Endothelial cell of umbilical vein (primary cell): ENCODE data around the gene FBXO10. TPM values are rescaled to one million over a fixed set of nuclear protein-coding genes. Genes with fewer than 3 reads are reported as not detected.

ENCODE experiments used
- BruUV-seq: library from RNA; stranded (reverse); fragments of 400-500 nt; replicated peaks from 2 replicates; lab custom pipeline; 2021; lab: Mats Ljungman, UMichigan
- CTCF ChIA-PET: fragments of 300-600, 350-600 bp; sonication (Branson Sonifier 250); formaldehyde crosslinking; loops from one replicate; lab custom pipeline; 2021; ENCODE audit warnings: antibody characterized with exemption, inconsistent platforms; lab: Charles Lee
- POLR2A ChIA-PET: fragments of 300-600, 350-600 bp; sonication (Branson Sonifier 250); formaldehyde crosslinking; loops from one replicate; lab custom pipeline; 2021; ENCODE audit warnings: antibody characterized with exemption, inconsistent platforms; lab: Charles Lee
- DNase-seq: peaks from one replicate; pipeline ENCODE4 v3.0.0-alpha.2; 2011; ENCODE audit warnings: low read depth, low spot score
- FAIRE-seq: peaks from 2 replicates; lab custom pipeline; 2011; peaks lifted over from hg19 to GRCh38; lab: Jason Lieb, UNC
- H2AFZ ChIP-seq: 2 replicates; pipeline ENCODE4 v1.6.0; 2012; ENCODE audit warnings: low read depth, low read length, control low read depth, inconsistent platforms
- H3K27ac ChIP-seq: 2 replicates; pipeline ENCODE4 v1.5.1; 2011; ENCODE audit warnings: low read depth, mild to moderate bottlenecking, control low read depth, low read length, moderate library complexity; ENCODE audit not compliant: insufficient read depth
- H3K27me3 ChIP-seq, 2 experiments: 2 replicates each; pipeline versions ENCODE4 v1.6.0 to v1.6.1; 2011; ENCODE audit warnings: low read length in 2 of 2, mixed read lengths in 1 of 2; ENCODE audit not compliant: control insufficient read depth in 2 of 2, insufficient read depth in 2 of 2
- H3K36me3 ChIP-seq, 2 experiments: 2 replicates in 1 of 2; 3 replicates in 1 of 2; pipeline ENCODE4 v1.5.1; 2011; ENCODE audit warnings: low read length in 2 of 2, mild to moderate bottlenecking in 1 of 2, moderate library complexity in 1 of 2; ENCODE audit not compliant: control insufficient read depth in 2 of 2, insufficient read depth in 2 of 2; ENCODE audit errors: extremely low read depth in 1 of 2
- H3K4me1 ChIP-seq: 3 replicates; pipeline ENCODE4 v1.5.1; 2011; ENCODE audit warnings: mild to moderate bottlenecking, low read length; ENCODE audit not compliant: control insufficient read depth, insufficient read depth; ENCODE audit errors: extremely low read depth
- H3K4me2 ChIP-seq: 2 replicates; pipeline ENCODE4 v1.6.1; 2011; ENCODE audit warnings: low read length, control low read depth, mixed read lengths; ENCODE audit not compliant: insufficient read depth
- H3K4me3 ChIP-seq, 3 experiments: fragments of 200-600 bp in 1 of 3; sonication (generic), shearing (Covaris generic) in 1 of 3; replicated peaks in 1 of 3; 2 replicates each; pipeline ENCODE4 v1.5.1; 2011 to 2016; ENCODE audit warnings: control low read depth in 3 of 3, low read length in 3 of 3, mild to moderate bottlenecking in 2 of 3, inconsistent platforms in 1 of 3, low read depth in 1 of 3, moderate library complexity in 1 of 3; ENCODE audit not compliant: insufficient read depth in 1 of 3
- H3K79me2 ChIP-seq: 2 replicates; pipeline ENCODE4 v1.6.0; 2012; ENCODE audit warnings: low read length, inconsistent platforms; ENCODE audit not compliant: control insufficient read depth, insufficient read depth
- H3K9ac ChIP-seq: replicated peaks from 2 replicates; pipeline ENCODE3; 2011; ENCODE audit warnings: low read length, control low read depth; ENCODE audit not compliant: insufficient read depth; ENCODE audit errors: extremely low read depth
- H3K9me1 ChIP-seq: replicated peaks from 3 replicates; pipeline ENCODE4 v1.6.0; 2011; ENCODE audit warnings: mild to moderate bottlenecking, low read length; ENCODE audit not compliant: control insufficient read depth, insufficient read depth; ENCODE audit errors: extremely low read depth
- H3K9me3 ChIP-seq: replicated peaks from 2 replicates; pipeline ENCODE4 v1.5.1; 2012; ENCODE audit warnings: low read length, inconsistent platforms; ENCODE audit not compliant: control insufficient read depth, insufficient read depth
- H4K20me1 ChIP-seq: replicated peaks from 2 replicates; pipeline ENCODE3; 2011; ENCODE audit warnings: mild to moderate bottlenecking, low read length; ENCODE audit not compliant: control insufficient read depth, insufficient read depth; ENCODE audit errors: extremely low read depth
- CTCF ChIP-seq, 2 donors: IDR thresholded peaks; 1 replicate in 1 of 2; 2 replicates in 1 of 2; pipeline ENCODE4 v1.5.1; 2011; ENCODE audit warnings: low read length in 2 of 2, mild to moderate bottlenecking in 2 of 2, moderate library complexity in 2 of 2, control low read depth in 1 of 2, inconsistent platforms in 1 of 2, low read depth in 1 of 2; ENCODE audit not compliant: insufficient read depth in 1 of 2; ENCODE audit errors: extremely low read depth in 1 of 2
- EZH2 ChIP-seq: IDR thresholded peaks from 2 replicates; pipeline ENCODE4 v1.6.1; 2012; ENCODE audit warnings: borderline replicate concordance, low read depth, mild to moderate bottlenecking, moderate library complexity, low read length, inconsistent platforms; ENCODE audit not compliant: severe bottlenecking
- FOS ChIP-seq: IDR thresholded peaks from 2 replicates; pipeline ENCODE4 v1.6.1; 2011; ENCODE audit warnings: mild to moderate bottlenecking, low read length, moderate library complexity, borderline replicate concordance; ENCODE audit not compliant: insufficient read depth
- GATA2 ChIP-seq: IDR thresholded peaks from 2 replicates; pipeline ENCODE4 v1.7.0; 2011; ENCODE audit warnings: low read depth, mild to moderate bottlenecking, moderate library complexity, mixed read lengths, low read length; ENCODE audit not compliant: insufficient read length, insufficient read depth
- JUN ChIP-seq: IDR thresholded peaks from 2 replicates; pipeline ENCODE4 v1.6.1; 2011; ENCODE audit warnings: borderline replicate concordance, low read depth; ENCODE audit not compliant: insufficient read length, insufficient read depth
- MAX ChIP-seq: IDR thresholded peaks from 2 replicates; pipeline ENCODE4 v1.6.1; 2011; ENCODE audit not compliant: insufficient read depth, insufficient read length
- MYC ChIP-seq: IDR thresholded peaks from one replicate; pipeline ENCODE4 v1.6.1; 2011; ENCODE audit warnings: mild to moderate bottlenecking, low read depth, low read length
- POLR2A ChIP-seq: IDR thresholded peaks from 2 replicates; pipeline ENCODE4 v1.6.1; 2012; ENCODE audit warnings: low read depth, mild to moderate bottlenecking, control low read depth, low read length
- POLR2AphosphoS5 ChIP-seq: IDR thresholded peaks from 2 replicates; pipeline ENCODE4 v1.6.1; 2012; ENCODE audit warnings: low read depth, mild to moderate bottlenecking, control low read depth, low read length, moderate library complexity; ENCODE audit not compliant: insufficient read depth
- dilution Hi-C: fragments of 300-500 bp; cut with MboI; formaldehyde crosslinking; loops from one replicate; pipeline ENCODE4 v1.15.0; 2019; ENCODE audit warnings: low sequenced_read_pairs; ENCODE audit not compliant: extremely low pct_ligation_motif_present
- intact Hi-C: fragments of 100-400 bp; cut with micrococcal nuclease; formaldehyde crosslinking; loops from one replicate; pipeline ENCODE4 v1.10.0; 2022
- polyA plus RNA-seq, 4 experiments: library from polyadenylated mRNA; depleted of rRNA in 3 of 4; stranded (reverse) in 3 of 4; unstranded in 1 of 4; fragments of >200 nt; gene quantifications; 2 replicates each; pipeline versions ENCODE4 v1.2.1 to v1.2.3, GENCODE V29; 2011 to 2012; ENCODE audit warnings: missing spikeins in 1 of 4
- total RNA-seq: library from RNA; stranded (reverse); gene quantifications from 2 replicates; pipeline ENCODE4 v1.2.3, GENCODE V29; 2021

Gene FBXO10
- total and polyA plus RNA-seq, 2 donors (not counting 3 experiments of a cell fraction or from before 2014, with no cell fraction given): 11.8 to 14.4 TPM

GRCh38 chr9:37562826-37563225, 13.4 kb downstream of the FBXO10 start:
- H3K9me1 ChIP-seq: no peaks in the 10 kb centered on the region
- no peak overlapping the region for H3K4me2 ChIP-seq
- no peaks in the 10 kb centered on the region for H4K20me1 ChIP-seq
- TF ChIP-seq JUN: no peak
- no peak overlapping the region for H3K27ac ChIP-seq
- no peak overlapping the region for H2AFZ ChIP-seq
- no peaks in the 10 kb centered on the region for H3K79me2 ChIP-seq
- DNase-seq (no peak), FAIRE-seq (no peak)
- dilution Hi-C loops (no loop called here), intact Hi-C loops (no loop called here)
- no peaks in the 10 kb centered on the region for H3K9me3 ChIP-seq
- no peaks in the 10 kb centered on the region for H3K36me3 ChIP-seq
- BruUV-seq: no TSS peak
- H3K27me3 ChIP-seq: no peaks in the 10 kb centered on the region
- no peaks in the 10 kb centered on the region for H3K4me1 ChIP-seq
- ChIA-PET POLR2A (no interaction called here), CTCF (no interaction called here)
- no peak overlapping the region for H3K4me3 ChIP-seq
- H3K9ac ChIP-seq: no peak overlapping the region

DNA sequence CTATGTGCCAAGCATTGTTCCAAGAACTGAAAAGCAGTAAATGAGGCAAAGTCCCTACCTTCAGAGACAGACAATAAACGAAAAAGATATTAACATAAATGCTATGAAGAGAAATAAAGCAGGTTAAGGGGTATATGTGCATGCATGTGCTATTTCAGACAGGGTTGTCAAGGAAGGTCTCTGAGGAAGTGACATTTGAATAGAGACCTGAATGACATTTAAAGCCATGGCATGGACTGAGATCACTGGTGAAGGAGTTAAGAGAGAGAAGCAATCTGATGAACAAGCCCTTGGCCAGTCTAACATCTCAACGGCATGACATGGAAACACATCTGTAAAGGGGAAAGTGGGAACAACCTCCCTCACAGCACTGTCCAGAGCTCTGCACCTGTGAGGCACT, 14.5 kb downstream of the FBXO10 start:
- DNase-seq (no peak), FAIRE-seq (no peak)
- Histone ChIP-seq H3K4me2 (no peak overlapping the region), H3K27me3 (no peaks in the 10 kb centered on the region), H3K9me1 (no peaks in the 10 kb centered on the region), H3K36me3 (no peaks in the 10 kb centered on the region), H3K4me1 (no peaks in the 10 kb centered on the region), H3K9me3 (no peaks in the 10 kb centered on the region), H3K27ac (no peak overlapping the region), H4K20me1 (no peaks in the 10 kb centered on the region), H3K79me2 (no peaks in the 10 kb centered on the region), H3K9ac (no peak overlapping the region), H2AFZ (no peak overlapping the region), H3K4me3 (no peak overlapping the region)
- TF ChIP-seq EZH2: no peak
- no peak for TF ChIP-seq MYC
- TF ChIP-seq POLR2AphosphoS5: no peak
- TF ChIP-seq GATA2: no peak
- TF ChIP-seq CTCF (IDR thresholded peaks at IDR 0.05; ENCODE audit: extremely low read depth in 1 of 2, insufficient read depth in 1 of 2, low read depth in 1 of 2, low read length in 2 of 2): no peak
- TF ChIP-seq FOS: no peak
- no peak for TF ChIP-seq MAX
- no peak for TF ChIP-seq JUN
- no peak for TF ChIP-seq POLR2A
- intact Hi-C loops (no loop called here), dilution Hi-C loops (no loop called here)
- CTCF ChIA-PET: no interaction called here
- no TSS peak for BruUV-seq
- POLR2A ChIA-PET: no interaction called here
